Raji (cell line): ENCODE results near the gene FAM187B.
A peak's percentile ranks its signal among the peaks of the same experiment; 100 is the strongest.

Experiments
- POLR2A ChIP-seq: IDR thresholded peaks from 2 replicates; pipeline ENCODE4 v1.6.1; 2011; ENCODE audit warnings: low read depth, low read length, control low read depth; ENCODE audit not compliant: insufficient read depth

The FAM187B gene

DNA sequence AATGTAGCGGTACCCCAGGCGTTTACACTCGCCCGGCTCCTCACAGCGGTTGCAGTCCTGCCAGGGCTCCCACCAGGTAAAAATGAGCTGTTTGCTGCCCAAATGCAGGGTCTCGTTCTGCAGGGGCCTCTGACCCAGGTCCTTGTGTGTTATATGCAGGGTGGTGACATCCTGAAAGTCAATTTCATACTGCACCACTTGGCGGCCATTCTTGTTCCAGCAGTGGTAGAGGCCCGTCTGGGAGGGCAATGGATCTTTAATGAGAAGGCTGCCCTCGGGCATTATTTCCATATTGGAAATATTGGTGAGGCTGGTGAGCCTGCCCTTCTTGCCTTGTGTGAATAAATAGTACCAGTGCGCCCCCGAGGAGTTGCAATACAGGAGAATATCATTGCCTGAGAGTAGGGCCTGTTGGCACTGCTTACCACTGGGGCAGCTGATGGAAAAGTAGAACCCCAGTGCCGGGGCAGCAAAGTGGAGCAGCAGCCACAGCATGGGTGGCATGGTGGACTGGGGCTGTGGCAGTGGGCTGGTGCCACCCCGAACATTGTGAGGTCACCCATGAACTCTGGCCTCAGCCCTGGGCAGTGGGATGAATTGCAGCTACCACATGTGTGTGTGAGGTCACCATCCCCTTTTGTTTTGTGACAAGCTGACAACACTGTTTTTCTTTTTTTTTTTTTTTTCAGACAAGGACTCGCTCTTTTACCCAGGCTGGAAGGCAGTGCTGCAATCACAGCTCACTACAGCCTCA is at the start of gene FAM187B:
TSS of gene FAM187B (minus strand) at position 563 of the 754 bp plus-strand sequence. CDS start at position 504, 59 bp downstream.
- TF ChIP-seq POLR2A: no peak

GRCh38 chr19:35276706-35277281 is 48.3 kb upstream of the FAM187B start:
- no peak for TF ChIP-seq POLR2A

- TF ChIP-seq POLR2A: no peak
Observed at GRCh38 chr19:35274323-35274722, 45.8 kb upstream of the FAM187B start.

GRCh38 chr19:35273686-35274259 is 45.2 kb upstream of the FAM187B start:
- TF ChIP-seq POLR2A: no peak

DNA sequence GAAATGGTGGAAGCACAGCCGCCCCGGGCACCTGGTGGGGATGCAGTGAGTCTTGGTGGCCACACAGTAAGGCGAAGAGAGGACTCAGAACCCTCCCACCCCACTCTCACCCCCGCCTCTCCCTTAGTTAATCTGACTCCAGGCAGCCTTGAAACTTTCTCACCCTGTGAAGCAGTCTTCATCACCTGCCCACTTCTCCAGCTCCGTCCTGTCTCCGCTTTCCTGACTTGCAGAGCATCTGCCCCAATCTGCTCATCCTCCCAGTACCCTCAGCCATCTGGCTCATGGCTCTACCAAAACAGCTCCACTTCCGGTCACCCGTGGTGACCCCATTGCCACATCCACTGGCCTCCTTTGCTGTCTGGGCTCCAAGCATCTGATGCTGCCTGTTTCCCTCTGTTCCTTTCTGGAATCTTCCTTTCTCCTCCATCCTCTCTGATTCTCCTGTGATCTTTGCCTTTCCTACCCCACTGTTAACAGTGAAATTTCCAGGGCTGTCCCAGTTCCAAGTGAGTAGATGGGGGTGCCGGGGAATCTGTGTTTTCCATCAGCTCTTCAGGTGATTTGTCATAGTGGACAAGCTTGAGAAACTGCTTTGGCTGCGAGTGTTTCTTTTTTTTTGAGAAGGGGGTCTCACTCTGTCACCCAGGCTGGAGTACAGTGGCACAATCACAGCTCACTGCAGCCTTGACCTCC is 44.6 kb upstream of the FAM187B start:
- TF ChIP-seq POLR2A: no peak

- TF ChIP-seq POLR2A: no peak
Observed at GRCh38 chr19:35272122-35272719, 43.7 kb upstream of the FAM187B start.

- no peak for TF ChIP-seq POLR2A
Observed at GRCh38 chr19:35271546-35271945, 43.0 kb upstream of the FAM187B start.

- no peak for TF ChIP-seq POLR2A
Observed at GRCh38 chr19:35270381-35270811, 41.9 kb upstream of the FAM187B start.

DNA sequence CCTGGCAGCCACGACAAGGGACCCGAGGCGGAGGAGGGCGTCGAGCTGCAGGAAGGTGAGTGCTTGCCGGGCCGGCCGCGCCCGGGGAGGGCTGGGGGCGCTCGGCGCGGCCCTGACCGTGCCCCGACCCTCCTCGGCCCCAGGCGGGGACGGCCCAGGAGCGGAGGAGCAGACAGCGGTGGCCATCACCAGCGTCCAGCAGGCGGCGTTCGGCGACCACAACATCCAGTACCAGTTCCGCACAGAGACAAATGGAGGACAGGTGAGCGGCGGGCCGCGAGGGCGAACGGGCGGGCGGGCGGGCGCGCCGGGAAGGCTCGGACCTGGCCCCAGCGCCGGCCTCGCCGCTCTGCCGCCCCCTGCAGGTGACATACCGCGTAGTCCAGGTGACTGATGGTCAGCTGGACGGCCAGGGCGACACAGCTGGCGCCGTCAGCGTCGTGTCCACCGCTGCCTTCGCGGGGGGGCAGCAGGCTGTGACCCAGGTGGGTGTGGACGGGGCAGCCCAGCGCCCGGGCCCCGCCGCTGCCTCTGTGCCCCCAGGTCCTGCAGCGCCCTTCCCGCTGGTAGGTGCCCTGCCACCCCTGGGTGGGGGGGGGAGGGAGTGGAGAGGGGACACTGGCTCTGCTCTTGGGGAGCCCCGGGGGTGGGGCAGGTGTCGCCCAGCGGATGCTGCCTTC is 41.0 kb upstream of the FAM187B start:
- peak; percentile 44; the same call in 1 of the 2 replicates for TF ChIP-seq POLR2A

- TF ChIP-seq POLR2A: peak; percentile 21; the same call in 1 of the 2 replicates
Observed at GRCh38 chr19:35268536-35269437, 40.2 kb upstream of the FAM187B start, which contains the start of gene USF2. Gene USF2 (plus strand): TSS chr19:35268962. CDS start chr19:35269102, 140 bp downstream.

GRCh38 chr19:35267818-35268535 is 39.4 kb upstream of the FAM187B start:
- peak; percentile 60 for TF ChIP-seq POLR2A

GRCh38 chr19:35267353-35267817 is 38.8 kb upstream of the FAM187B start:
- no peak for TF ChIP-seq POLR2A
